K562 (cell line): ENCODE results near the gene MYL4. TPM values are rescaled to one million over a fixed set of nuclear protein-coding genes. Genes with fewer than 3 reads are reported as not detected.
A peak's percentile ranks its signal among the peaks of the same experiment; 100 is the strongest.

Experiments used
- CREB1 ChIP-seq, 2 experiments: sonication (generic) in 1 of 2; formaldehyde crosslinking in 1 of 2; IDR thresholded peaks; 2 replicates each; pipeline versions ENCODE4 v1.6.1 to v1.8.0; 2012 to 2022; ENCODE audit warnings: inconsistent platforms in 1 of 2, mild to moderate bottlenecking in 1 of 2, missing genetic modification reagents in 1 of 2, moderate library complexity in 1 of 2
- DMBX1 ChIP-seq: fragments of 250-450 bp; sonication (Bioruptor Pico); IDR thresholded peaks from 2 replicates; pipeline ENCODE4 v1.8.0; 2022; ENCODE audit warnings: inconsistent platforms, mild to moderate bottlenecking, moderate library complexity, borderline replicate concordance
- EP300 ChIP-seq: IDR thresholded peaks from 2 replicates; pipeline ENCODE4 v1.6.1; 2012; ENCODE audit warnings: low read length, improper control_type of control experiment
- ESRRA ChIP-seq: fragments of 450-650 bp; IDR thresholded peaks from 2 replicates; pipeline ENCODE4 v1.6.1; 2014; ENCODE audit warnings: low read depth, mild to moderate bottlenecking, moderate library complexity, borderline replicate concordance
- FIP1L1 ChIP-seq: fragments of 200-400 bp; formaldehyde crosslinking; IDR thresholded peaks from 2 replicates; pipeline ENCODE4 v1.6.1; 2018; ENCODE audit warnings: mild to moderate bottlenecking, low read depth, low read length; ENCODE audit not compliant: poor library complexity, severe bottlenecking
- FOXM1 ChIP-seq, 2 experiments: fragments of 450-650 bp in 1 of 2; sonication (generic) in 1 of 2; formaldehyde crosslinking in 1 of 2; IDR thresholded peaks; 2 replicates each; pipeline versions ENCODE4 v1.6.1 to v1.9.0; 2017 to 2022; ENCODE audit warnings: low read depth in 2 of 2, mild to moderate bottlenecking in 2 of 2, missing genetic modification reagents in 1 of 2, moderate library complexity in 1 of 2
- GABPB1 ChIP-seq: sonication (generic); formaldehyde crosslinking; IDR thresholded peaks from 2 replicates; pipeline ENCODE4 v1.8.0; 2022; ENCODE audit warnings: mild to moderate bottlenecking, missing genetic modification reagents
- HCFC1 ChIP-seq: IDR thresholded peaks from 2 replicates; pipeline ENCODE4 v1.6.1; 2012; ENCODE audit warnings: low read depth, low read length, improper control_type of control experiment
- KDM5B ChIP-seq: fragments of 200-600 bp; sonication (generic); IDR thresholded peaks from 2 replicates; pipeline ENCODE4 v1.6.1; 2012; ENCODE audit warnings: low read depth, mild to moderate bottlenecking, moderate library complexity, low read length, control low read depth, inconsistent platforms; ENCODE audit not compliant: insufficient replicate concordance
- KLF16 ChIP-seq: IDR thresholded peaks from 2 replicates; pipeline ENCODE4 v1.6.1; 2016; ENCODE audit warnings: antibody characterized with exemption
- POLR2A ChIP-seq: fragments of 450-650 bp; conservative IDR thresholded peaks from 2 replicates; pipeline ENCODE4 v1.6.1; 2016
- SNIP1 ChIP-seq: fragments of 450-650 bp; IDR thresholded peaks from 2 replicates; pipeline ENCODE4 v1.7.1; 2017; ENCODE audit warnings: low read depth, mild to moderate bottlenecking
- ZFX ChIP-seq: sonication (generic); formaldehyde crosslinking; IDR thresholded peaks from 2 replicates; pipeline ENCODE4 v1.8.0; 2022; ENCODE audit warnings: mild to moderate bottlenecking, missing genetic modification reagents, moderate library complexity
- polyA plus RNA-seq, 8 experiments: library from polyadenylated mRNA; depleted of rRNA in 4 of 8; stranded (reverse) in 5 of 8; unstranded in 3 of 8; fragments of >200 nt; fragmentation: Nextera tagmentation in 2 of 8; fragmentation: Illumina TruSeq in 1 of 8; extraction: Ambion mirVana in 2 of 8; extraction: Trizol in 1 of 8; gene quantifications; 2 replicates each; pipeline versions ENCODE4 v1.2.1 to v1.2.3, GENCODE V29; 2011 to 2014; ENCODE audit warnings: inconsistent platforms in 1 of 8, missing spikeins in 1 of 8
- total RNA-seq, 7 experiments: library from RNA; depleted of rRNA in 6 of 7; stranded (reverse); fragments of >200 nt in 6 of 7; fragmentation: Illumina TruSeq in 2 of 7; extraction: Trizol in 2 of 7; gene quantifications; 2 replicates each; pipeline versions ENCODE4 v1.2.1 to v1.2.3, GENCODE V29; 2011 to 2021; ENCODE audit warnings: low replicate concordance in 1 of 7
- TF ChIP-seq, protein P1 (sequence below): fragments of 250-450 bp; sonication (Bioruptor Pico); IDR thresholded peaks from 2 replicates; pipeline ENCODE4 v1.4.0; 2020; ENCODE audit warnings: mild to moderate bottlenecking
- TF ChIP-seq, protein P2 (sequence below): IDR thresholded peaks from 2 replicates; pipeline ENCODE4 v1.6.1; 2011; ENCODE audit warnings: borderline replicate concordance, low read depth, mild to moderate bottlenecking, moderate library complexity, low read length; ENCODE audit not compliant: insufficient read depth, poor library complexity, severe bottlenecking
- TF ChIP-seq, protein P3 (sequence below), 2 experiments: IDR thresholded peaks; 2 replicates each; pipeline ENCODE4 v1.6.1; 2011; ENCODE audit warnings: borderline replicate concordance in 1 of 2, control low read depth in 1 of 2, low read depth in 1 of 2, low read length in 1 of 2, mild to moderate bottlenecking in 1 of 2, mixed read lengths in 1 of 2, moderate library complexity in 1 of 2; ENCODE audit not compliant: insufficient read depth in 1 of 2, insufficient read length in 1 of 2, poor library complexity in 1 of 2, severe bottlenecking in 1 of 2; ENCODE audit errors: extremely low read depth in 1 of 2
- TF ChIP-seq, protein P4 (sequence below): fragments of 200-800 bp; sonication (Bioruptor generic); IDR thresholded peaks from 2 replicates; pipeline ENCODE4 v1.6.1; 2017; ENCODE audit warnings: missing genetic modification characterization, missing compliant biosample characterization
- TF ChIP-seq, protein P5 (sequence below): sonication (generic); formaldehyde crosslinking; IDR thresholded peaks from 2 replicates; pipeline ENCODE4 v1.9.0; 2022; ENCODE audit warnings: mild to moderate bottlenecking, missing genetic modification reagents

The MYL4 gene
- total and polyA plus RNA-seq, 9 of the 15 experiments (the other 6 are each of a cell fraction or from before 2014, with no cell fraction given): 117 to 423 (median 221) TPM

DNA sequence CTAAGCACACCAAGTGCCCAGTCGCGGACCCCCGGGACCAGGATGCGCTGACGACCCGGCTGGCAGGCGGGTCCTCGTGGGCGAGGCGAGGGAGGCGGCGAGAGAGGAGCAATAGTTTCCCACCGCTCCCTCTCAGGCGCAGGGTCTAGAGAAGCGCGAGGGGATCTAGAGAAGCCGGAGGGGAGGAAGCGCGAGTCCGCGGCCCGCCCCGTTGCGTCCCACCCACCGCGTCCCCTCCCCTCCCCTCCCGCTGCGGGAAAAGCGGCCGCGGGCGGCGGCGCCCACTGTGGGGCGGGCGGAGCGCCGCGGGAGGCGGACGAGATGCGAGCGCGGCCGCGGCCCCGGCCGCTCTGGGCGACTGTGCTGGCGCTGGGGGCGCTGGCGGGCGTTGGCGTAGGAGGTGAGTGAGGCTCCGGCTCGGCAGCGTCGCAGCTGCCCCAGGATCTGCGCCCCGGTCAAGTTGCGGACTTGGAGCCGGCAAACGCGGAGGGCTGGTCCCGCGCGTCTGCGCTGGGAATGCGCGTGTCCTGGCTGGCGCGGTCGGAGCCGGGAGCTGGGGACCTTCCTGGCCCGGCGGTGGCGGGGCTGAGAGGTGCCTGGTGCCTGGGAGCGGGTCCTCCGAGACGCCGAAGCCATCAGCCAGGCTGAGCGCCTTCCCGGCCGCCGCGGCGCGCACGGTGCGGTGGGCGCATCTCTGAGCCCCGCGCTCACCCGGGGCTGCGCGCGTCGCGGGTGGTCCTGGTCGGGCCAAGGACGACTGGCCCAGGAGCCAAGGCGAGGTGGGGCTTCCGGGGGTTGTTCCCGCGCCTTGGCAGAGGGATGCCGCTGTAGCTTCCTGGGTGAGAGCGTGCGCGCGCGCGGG is 44.6 kb downstream of the MYL4 start, which contains the start of gene ITGB3 (continued):
- TF ChIP-seq, protein P1, sequence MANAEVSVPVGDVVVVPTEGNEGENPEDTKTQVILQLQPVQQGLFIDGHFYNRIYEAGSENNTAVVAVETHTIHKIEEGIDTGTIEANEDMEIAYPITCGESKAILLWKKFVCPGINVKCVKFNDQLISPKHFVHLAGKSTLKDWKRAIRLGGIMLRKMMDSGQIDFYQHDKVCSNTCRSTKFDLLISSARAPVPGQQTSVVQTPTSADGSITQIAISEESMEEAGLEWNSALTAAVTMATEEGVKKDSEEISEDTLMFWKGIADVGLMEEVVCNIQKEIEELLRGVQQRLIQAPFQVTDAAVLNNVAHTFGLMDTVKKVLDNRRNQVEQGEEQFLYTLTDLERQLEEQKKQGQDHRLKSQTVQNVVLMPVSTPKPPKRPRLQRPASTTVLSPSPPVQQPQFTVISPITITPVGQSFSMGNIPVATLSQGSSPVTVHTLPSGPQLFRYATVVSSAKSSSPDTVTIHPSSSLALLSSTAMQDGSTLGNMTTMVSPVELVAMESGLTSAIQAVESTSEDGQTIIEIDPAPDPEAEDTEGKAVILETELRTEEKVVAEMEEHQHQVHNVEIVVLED (CRISPR knock-in tag): 0 out of 2 replicates have a peak, but pooled peaks have one; percentile 4
- peak; percentile 55 for TF ChIP-seq ZFX (CRISPR knock-in tag)
- TF ChIP-seq EP300: no peak
- TF ChIP-seq KLF16: no peak
- no peak for TF ChIP-seq CREB1 (IDR thresholded peaks at IDR 0.05)
- 0 out of 2 replicates have a peak, but pooled peaks have one; percentile 11 for TF ChIP-seq CREB1 (CRISPR knock-in tag; IDR thresholded peaks at IDR 0.05)
- TF ChIP-seq DMBX1 (CRISPR knock-in tag): no peak
- TF ChIP-seq ESRRA: 0 out of 2 replicates have a peak, but pooled peaks have one; percentile 44
- TF ChIP-seq, protein P2, sequence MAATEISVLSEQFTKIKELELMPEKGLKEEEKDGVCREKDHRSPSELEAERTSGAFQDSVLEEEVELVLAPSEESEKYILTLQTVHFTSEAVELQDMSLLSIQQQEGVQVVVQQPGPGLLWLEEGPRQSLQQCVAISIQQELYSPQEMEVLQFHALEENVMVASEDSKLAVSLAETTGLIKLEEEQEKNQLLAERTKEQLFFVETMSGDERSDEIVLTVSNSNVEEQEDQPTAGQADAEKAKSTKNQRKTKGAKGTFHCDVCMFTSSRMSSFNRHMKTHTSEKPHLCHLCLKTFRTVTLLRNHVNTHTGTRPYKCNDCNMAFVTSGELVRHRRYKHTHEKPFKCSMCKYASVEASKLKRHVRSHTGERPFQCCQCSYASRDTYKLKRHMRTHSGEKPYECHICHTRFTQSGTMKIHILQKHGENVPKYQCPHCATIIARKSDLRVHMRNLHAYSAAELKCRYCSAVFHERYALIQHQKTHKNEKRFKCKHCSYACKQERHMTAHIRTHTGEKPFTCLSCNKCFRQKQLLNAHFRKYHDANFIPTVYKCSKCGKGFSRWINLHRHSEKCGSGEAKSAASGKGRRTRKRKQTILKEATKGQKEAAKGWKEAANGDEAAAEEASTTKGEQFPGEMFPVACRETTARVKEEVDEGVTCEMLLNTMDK: peak; percentile 49
- peak; percentile 52 for TF ChIP-seq FIP1L1
- TF ChIP-seq GABPB1: 0 out of 2 replicates have a peak, but pooled peaks have one; percentile 53
- TF ChIP-seq, protein P3, sequence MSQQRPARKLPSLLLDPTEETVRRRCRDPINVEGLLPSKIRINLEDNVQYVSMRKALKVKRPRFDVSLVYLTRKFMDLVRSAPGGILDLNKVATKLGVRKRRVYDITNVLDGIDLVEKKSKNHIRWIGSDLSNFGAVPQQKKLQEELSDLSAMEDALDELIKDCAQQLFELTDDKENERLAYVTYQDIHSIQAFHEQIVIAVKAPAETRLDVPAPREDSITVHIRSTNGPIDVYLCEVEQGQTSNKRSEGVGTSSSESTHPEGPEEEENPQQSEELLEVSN (IDR thresholded peaks at IDR 0.05; ENCODE audit: borderline replicate concordance in 1 of 2, extremely low read depth in 1 of 2, insufficient read depth in 1 of 2, insufficient read length in 1 of 2, low read depth in 1 of 2, low read length in 1 of 2, poor library complexity in 1 of 2, severe bottlenecking in 1 of 2): peak in 1 of 2 experiments; percentile 39
- peak; percentile 42; the same call in 1 of the 2 replicates for TF ChIP-seq POLR2A
- TF ChIP-seq SNIP1: no peak
- TF ChIP-seq, protein P4, sequence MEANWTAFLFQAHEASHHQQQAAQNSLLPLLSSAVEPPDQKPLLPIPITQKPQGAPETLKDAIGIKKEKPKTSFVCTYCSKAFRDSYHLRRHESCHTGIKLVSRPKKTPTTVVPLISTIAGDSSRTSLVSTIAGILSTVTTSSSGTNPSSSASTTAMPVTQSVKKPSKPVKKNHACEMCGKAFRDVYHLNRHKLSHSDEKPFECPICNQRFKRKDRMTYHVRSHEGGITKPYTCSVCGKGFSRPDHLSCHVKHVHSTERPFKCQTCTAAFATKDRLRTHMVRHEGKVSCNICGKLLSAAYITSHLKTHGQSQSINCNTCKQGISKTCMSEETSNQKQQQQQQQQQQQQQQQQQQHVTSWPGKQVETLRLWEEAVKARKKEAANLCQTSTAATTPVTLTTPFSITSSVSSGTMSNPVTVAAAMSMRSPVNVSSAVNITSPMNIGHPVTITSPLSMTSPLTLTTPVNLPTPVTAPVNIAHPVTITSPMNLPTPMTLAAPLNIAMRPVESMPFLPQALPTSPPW (CRISPR knock-in tag): peak; percentile 82
- TF ChIP-seq HCFC1: peak; percentile 21; the same call in 1 of the 2 replicates
- TF ChIP-seq, protein P5, sequence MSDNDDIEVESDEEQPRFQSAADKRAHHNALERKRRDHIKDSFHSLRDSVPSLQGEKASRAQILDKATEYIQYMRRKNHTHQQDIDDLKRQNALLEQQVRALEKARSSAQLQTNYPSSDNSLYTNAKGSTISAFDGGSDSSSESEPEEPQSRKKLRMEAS: 0 out of 2 replicates have a peak, but pooled peaks have one; percentile 10
- TF ChIP-seq KDM5B: peak; percentile 41
- TF ChIP-seq FOXM1 (IDR thresholded peaks at IDR 0.05; ENCODE audit: low read depth): no peak
- TF ChIP-seq FOXM1 (CRISPR knock-in tag; IDR thresholded peaks at IDR 0.05; ENCODE audit: low read depth): 0 out of 2 replicates have a peak, but pooled peaks have one; percentile 74
